Fibroblast of lung (primary cell): ENCODE results near the gene RTTN.

Source experiments
- CTCF ChIP-seq, 2 donors: IDR thresholded peaks in 1 of 2; conservative IDR thresholded peaks in 1 of 2; 1 replicate in 1 of 2; 2 replicates in 1 of 2; pipeline ENCODE4 v1.5.1; 2011 to 2012; ENCODE audit warnings: low read length in 2 of 2, control low read depth in 1 of 2, inconsistent platforms in 1 of 2, low read depth in 1 of 2, mild to moderate bottlenecking in 1 of 2
- EZH2 ChIP-seq: IDR thresholded peaks from 2 replicates; pipeline ENCODE4 v1.5.1; 2012; ENCODE audit warnings: low read length, control low read depth, mild to moderate bottlenecking; ENCODE audit errors: missing control alignments

DNA sequence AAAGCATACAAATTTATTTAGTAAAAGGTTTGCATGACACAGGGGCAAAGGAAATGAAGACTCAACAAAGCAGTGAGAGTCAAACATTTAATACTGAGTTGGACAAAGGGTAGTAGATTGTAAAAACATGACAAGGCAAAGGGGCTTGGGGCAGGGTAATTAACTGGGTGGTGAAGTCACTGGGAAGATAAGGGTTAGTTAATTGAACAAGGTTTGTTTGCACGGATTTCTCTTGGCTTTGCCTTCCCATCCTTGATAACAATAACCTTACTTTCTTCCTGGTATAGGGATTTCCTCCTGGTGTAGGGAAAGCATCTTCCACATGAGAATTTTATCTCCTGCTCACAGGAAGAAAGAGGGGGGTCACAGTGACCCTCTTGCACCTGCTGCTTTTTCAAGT lies 26.8 kb upstream of the RTTN start:
- TF ChIP-seq CTCF (conservative IDR thresholded peaks at IDR 0.05 in 1 of 2, IDR thresholded peaks at IDR 0.05 in 1 of 2; ENCODE audit: low read depth in 1 of 2, low read length in 2 of 2) (no peak), EZH2 (no peak)
